ENCODE results near the gene TMOD1.
A peak's percentile ranks its signal among the peaks of the same experiment; 100 is the strongest.

Gene TMOD1

DNA sequence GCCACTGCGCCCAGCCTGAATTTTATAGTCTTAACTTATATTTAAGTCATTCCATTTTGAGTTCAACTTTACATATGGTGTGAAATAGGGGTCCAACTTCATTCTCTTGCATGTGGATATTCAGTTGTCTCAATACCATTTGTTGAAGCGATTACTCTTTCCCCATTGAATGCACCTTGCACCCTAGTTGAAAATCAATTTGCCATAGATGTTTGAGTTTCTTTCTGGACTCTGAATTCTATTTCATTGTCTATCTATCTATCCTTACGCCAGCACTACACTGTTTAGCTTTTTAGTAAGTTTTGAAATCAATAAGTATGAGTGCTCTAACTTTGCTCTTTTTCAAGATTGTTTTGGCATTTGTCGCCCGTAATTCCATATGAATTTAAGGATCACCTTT, 49.8 kb downstream of the TMOD1 start:
- no peak for DNase-seq

DNA sequence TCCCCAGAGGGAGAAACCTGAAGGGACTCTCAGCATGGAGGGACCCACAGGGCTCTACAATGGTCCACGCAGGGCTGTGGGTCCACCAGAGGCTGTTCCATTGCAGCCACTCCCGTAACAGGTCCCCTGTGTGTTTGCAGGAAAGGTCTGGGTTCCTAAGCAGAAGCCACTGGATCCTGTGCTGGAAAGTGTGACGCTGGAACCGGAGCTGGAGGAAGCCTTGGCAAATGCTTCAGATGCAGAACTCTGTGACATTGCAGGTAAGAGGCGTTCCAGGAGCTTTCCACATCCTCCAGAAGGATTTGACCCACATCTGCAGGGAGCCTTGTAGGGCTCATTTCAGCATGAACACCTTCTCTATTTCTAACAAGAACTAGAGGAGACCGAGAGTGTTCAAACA, 51.7 kb downstream of the TMOD1 start:
- DNase-seq = no peak

DNA sequence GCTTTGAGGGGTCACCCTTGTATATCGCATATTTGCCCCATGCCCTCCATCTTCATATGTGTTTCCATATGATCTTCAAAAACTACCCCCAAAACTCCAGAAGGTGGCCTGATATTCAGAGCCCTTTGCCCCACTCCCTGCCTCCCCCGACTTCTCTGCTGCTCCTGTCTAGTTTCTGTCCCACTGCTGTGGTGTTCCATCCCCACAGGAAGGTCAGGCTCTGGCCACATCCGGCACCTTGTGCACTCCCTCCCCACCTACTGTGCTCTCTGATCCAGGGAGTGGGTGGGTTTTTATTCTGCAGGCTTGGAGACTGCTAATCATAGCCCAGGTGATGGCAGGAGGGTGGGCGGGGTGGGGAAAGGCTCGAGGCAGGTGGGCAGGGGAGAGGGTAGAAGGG, 52.4 kb downstream of the TMOD1 start:
- no peak for DNase-seq

GRCh38 chr9:97554566-97555075, 53.2 kb downstream of the TMOD1 start:
- no peak for DNase-seq

DNA sequence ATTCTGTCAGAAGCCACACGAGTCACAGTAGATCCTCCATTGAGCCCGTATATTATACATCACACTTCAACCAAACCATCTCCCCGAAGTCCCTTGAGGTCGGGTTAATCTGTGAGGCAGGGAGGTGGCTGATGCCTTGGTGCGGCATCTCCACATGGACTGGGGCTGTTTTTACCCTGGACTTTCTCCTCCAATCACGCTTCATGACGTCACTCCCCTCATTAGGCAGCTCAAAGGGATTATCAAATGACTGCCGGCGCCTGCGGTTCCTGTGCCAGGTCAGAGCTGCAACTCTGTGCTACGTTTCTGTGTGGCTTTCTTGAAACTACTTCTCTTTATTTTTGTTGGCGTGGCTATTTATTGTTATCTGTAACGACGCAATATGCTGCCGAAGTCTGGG, 53.7 kb downstream of the TMOD1 start:
- DNase-seq = no peak

DNA sequence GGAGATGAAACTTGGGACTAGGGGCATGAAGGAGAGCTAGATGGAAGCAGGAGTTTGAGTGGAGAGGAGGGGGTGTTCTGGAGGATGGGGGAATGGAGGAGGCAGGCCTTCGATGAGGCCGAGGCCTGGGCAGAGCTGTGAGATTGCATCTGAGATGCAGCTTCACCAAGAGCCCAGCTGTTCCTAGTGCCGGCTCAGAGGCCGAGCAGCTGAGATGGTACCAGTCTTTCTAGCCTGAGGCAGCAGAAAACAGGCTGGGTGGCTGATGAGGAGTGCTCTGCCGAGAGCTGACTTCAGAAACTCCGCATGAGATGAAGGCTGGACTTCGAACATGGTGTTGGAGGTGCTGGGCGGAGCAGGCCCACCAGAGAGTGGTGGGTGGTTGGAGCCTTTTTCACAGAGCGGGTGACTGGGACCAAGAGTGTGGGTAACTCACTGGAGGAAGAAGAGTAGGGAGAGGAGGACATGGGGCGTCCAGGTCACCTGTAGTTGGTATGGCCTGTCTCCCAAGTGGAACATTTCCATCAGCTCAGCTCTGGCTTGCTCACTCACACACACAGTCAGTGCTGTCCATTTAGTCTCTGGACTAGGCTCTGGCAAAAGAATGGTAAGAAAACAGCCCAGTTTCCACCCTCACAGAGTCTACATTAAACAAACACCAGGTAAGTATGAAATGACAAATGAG, 54.7 kb downstream of the TMOD1 start:
- DNase-seq = no peak

GRCh38 chr9:97556721-97557605, 55.5 kb downstream of the TMOD1 start:
- no peak for DNase-seq

DNA sequence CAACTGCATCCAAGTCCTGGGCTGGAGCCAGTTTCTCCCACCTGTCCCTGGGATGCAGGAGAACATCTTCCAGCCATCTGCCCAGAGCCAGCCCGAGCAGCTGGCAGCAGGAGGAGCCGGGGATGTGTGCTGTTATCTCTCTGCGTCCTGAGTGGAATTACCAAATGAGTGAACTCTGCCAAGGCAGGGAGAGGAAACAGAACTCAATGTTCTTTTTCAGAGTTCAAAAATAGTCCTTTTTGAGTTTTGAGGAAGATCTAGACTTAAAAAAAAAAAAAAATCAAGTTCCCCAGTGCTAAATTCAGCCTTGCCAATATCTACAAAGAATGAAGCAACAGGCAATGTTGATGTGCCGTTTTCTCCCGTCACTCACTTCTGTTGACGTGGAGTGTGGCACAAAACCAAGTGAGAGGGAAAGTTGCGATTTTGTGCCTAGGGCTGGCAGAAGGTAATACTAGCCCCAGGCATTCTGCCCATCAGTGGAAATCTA, 56.2 kb downstream of the TMOD1 start:
- no peak for DNase-seq

DNA sequence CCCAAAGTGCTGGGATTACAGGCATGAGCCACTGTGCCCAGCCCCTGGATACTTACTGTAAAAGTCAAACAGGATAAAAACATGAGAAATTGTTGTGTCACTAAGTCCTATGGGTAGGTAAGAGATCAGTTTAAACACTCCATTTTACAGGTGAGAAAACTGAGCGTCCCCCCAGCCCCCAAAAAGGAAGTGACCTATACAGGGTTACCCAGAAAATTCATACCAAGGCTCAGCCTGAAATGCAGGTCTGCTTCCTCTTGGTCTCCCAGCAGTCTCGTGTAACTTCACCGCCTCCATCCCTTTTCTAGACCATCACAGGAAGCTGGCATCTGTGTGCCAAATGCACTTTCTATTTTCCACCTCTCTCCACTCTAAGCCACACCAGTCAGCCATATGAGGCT, 57.2 kb downstream of the TMOD1 start:
- no peak for DNase-seq

DNA sequence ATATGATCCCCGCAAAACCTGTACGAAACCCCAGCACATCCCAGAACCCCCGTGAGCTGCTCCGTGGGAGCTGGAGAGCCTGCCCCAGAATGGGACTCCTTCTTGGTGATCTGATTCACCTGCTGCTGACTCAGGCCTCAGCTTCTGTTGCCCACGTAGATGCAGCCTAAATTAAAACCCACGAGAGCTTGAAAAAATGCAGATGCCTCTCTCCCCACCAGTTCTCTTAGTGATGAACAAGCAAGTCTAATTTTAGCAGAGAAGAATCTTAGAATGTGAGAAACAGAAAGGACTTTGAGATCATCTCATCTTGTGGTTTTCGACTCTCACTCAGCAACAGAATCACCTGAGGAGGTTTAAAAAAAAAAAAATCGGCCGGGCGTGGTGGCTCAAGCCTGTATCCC, 57.6 kb downstream of the TMOD1 start:
- DNase-seq = peak; percentile 11

GRCh38 chr9:97560154-97560553, 58.7 kb downstream of the TMOD1 start:
- no peak for DNase-seq

DNA sequence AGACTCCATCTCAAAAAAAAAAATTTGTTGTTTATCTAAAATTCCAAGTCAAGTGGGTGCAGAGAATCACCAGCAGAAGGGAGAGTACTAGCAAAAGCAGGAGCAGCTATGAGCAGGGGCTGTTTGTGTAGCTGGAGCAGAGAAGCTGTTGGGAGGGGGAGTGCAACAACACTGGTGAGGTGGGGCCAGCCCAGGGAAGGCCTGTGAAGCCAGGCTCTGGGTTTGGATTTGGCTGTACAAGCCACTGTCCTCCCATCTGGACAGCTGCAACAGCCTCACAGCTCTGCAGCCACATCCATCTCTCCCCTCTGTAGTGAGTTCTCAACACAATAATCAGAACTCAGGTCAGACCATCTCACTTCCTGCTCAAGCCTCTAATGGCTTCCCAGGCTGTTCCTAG, 59.4 kb downstream of the TMOD1 start:
- no peak for DNase-seq

- DNase-seq = no peak
These were observed 60.0 kb downstream of the TMOD1 start for GRCh38 chr9:97561501-97561900.

DNA sequence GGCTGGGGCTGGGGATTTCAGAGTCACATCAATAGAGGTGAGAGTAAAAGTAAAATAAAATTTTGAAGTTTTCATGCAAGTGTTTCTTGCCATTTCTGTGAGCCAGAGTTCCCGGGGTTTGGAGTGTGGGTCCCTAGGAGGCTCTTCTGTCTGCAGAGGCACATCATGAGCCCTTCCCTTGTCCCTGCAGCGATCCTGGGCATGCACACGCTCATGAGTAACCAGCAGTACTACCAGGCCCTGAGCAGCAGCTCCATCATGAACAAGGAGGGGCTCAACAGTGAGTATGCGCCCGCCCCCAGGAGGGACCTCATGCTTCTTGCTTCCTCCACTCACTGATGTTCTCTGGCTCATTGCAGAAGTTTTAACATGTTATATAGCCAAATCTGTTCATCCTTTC, 61.1 kb downstream of the TMOD1 start:
- no peak for DNase-seq

GRCh38 chr9:97563458-97564135, 62.1 kb downstream of the TMOD1 start:
- no peak for DNase-seq

DNA sequence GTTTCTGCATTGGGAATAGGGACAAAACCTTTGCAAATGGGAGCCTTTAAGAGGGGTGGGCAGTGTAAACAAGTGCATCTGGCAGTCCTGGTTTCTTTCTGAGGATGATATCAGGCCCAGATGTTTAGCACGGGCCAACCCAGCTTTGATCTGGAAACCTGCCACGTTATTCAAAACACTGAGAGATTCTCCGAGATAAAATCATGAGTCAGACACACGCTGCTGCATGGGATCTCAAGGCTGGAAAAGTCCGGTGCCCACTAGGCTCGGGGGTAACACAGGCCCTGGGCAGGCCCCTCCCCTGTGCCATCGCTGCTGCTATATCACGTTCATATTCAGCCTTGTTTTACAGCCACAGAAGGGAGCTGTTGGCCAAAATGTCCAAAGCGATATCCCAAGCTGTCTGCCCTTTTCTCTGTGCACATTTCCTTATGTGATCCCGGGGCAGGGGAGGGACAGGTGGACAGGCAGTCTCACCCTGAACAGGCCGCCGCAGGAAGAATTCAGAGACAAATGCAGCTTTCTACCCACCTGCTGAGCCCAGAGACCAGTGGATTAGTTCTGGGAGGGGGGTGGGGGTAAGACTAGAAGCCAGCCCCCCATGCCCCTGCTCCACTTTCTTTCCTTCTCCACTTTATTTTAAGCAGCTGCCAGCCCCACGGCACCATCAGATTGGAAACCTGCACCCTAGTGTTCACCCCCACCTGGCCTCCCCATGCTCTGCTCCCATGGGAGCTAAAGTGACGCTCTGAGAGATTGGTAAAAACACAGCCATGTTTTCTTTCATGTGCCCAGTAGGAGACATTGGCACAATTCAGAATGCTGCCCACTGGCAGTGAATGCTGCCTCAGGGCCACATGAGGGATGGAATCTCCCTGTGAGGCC, 63.1 kb downstream of the TMOD1 start:
- no peak for DNase-seq

DNA sequence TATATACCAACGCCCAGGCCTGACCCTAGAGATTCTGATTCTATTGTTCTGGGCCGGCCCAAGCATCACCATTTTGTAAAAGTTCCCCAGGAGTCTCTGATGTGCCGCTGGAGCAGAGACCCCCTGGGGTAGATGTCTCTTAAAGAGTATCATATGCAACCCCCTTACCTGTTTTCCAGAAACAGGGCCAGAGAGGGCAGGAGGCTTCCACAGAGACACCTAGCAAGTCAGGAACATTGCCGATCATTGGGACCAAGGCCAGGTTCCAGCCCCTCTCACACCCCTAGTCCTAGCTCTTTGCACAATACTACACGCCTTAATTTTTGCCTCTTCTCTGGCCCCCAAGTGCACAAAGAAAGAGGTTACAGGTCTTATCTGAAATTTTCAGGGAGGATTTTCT, 63.8 kb downstream of the TMOD1 start:
- DNase-seq = no peak

DNA sequence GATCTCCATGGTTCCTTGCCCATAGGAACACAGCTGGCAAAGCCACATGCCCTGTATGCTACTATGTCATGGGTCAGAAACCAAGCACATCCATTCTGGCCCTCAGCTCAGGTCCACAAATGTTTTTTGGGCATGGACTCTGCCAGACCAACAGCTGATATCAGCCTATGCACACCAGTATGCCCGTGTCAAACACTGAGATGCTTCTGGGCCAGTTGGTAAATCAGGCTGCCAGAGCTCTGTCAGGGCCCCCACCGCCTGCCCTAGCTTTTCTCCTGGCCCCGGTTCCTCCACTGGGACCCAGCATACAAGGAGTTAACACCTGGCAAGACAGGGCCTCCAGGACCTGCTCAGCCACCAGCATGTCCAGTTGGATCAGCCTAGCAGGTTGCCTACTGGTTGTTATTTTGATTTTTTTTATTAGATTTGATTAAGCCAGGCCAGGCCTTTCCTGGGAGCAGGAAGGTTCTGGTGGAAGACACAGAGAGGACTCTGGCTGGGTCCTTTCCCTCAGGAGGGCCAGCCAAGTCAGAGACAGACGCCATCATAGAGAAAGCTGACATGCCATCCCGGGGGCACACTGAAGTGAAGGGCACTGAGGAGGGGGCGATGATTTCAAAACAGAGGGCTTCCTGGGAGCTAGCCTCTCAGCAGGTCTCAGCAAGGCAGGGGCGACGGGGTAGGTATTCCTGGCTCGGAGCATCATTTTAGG, 65.9 kb downstream of the TMOD1 start:
- no peak for DNase-seq

GRCh38 chr9:97567894-97568202, 66.4 kb downstream of the TMOD1 start:
- no peak for DNase-seq

DNA sequence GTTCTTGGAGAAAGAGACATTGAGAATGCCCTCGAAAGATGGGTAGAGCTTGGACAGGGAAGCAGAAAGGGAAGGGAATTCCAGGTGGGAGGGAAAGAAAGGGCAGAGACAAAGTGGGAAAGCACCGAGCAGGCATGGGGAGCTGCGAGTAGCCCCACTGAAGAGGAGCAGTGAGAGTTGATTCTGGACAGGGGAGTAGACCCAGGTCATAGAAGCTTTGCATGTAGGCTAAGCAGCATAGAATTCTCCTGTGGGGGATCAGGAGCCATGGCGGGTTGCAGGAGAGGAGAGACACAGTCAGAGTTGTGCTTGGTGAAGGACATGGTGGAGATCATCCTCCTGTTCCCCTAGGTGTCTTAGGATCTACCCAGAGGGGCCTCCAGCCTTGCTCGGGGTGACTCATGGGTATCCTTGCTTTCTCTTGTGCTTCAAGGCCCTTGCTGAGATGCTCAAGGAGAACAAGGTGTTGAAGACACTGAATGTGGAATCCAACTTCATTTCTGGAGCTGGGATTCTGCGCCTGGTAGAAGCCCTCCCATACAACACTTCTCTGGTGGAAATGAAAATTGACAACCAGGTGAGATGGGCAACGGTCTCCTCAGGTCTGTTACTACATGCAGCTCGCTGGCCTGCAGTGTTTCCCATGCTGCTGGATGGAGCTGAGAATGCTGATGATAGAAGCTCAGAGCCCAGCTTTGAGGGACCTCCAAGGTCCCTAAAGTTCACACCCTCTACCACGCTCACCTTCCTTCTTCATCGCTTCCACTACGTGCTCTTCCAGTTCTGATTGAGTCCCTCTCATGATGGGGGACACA, 67.2 kb downstream of the TMOD1 start:
- no peak for DNase-seq

DNA sequence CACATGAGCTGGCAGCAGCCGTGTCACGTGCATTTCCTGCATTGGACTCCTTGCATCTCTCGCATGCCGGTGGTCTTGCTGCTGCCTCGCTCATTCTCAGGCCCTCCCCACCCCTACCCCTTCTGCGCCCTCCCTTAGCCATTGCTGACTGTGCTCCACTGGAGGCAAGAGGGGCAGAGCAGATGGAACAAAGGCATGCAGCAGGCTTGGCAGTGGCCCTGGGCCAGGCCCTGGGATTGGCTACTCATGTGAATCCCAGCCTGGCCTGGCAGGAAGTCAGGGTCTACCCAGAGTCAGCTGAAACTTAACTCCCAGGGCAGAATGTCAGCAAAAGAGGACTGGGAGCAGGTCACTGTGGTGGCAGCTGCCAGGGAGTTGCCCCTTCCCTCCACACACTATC, 69.4 kb downstream of the TMOD1 start:
- no peak for DNase-seq

Data from stimulated activated CD4-positive, alpha-beta T cell treated with anti-CD3 and anti-CD28 coated beads, Interleukin-4, amount 100 ng/mL, for 1 hour (primary cell).